Endothelial cell of umbilical vein (primary cell): ENCODE data around the gene USH2A. TPM values are rescaled to one million over a fixed set of nuclear protein-coding genes. Genes with fewer than 3 reads are reported as not detected.

Experiments
- BruUV-seq: library from RNA; stranded (reverse); fragments of 400-500 nt; replicated peaks from 2 replicates; lab custom pipeline; 2021; lab: Mats Ljungman, UMichigan
- CTCF ChIA-PET: fragments of 300-600, 350-600 bp; sonication (Branson Sonifier 250); formaldehyde crosslinking; loops from one replicate; lab custom pipeline; 2021; ENCODE audit warnings: antibody characterized with exemption, inconsistent platforms; lab: Charles Lee
- POLR2A ChIA-PET: fragments of 300-600, 350-600 bp; sonication (Branson Sonifier 250); formaldehyde crosslinking; loops from one replicate; lab custom pipeline; 2021; ENCODE audit warnings: antibody characterized with exemption, inconsistent platforms; lab: Charles Lee
- DNase-seq: peaks from one replicate; pipeline ENCODE4 v3.0.0-alpha.2; 2011; ENCODE audit warnings: low read depth, low spot score
- FAIRE-seq: peaks from 2 replicates; lab custom pipeline; 2011; peaks lifted over from hg19 to GRCh38; lab: Jason Lieb, UNC
- H2AFZ ChIP-seq: 2 replicates; pipeline ENCODE4 v1.6.0; 2012; ENCODE audit warnings: low read depth, low read length, control low read depth, inconsistent platforms
- H3K27ac ChIP-seq: 2 replicates; pipeline ENCODE4 v1.5.1; 2011; ENCODE audit warnings: low read depth, mild to moderate bottlenecking, control low read depth, low read length, moderate library complexity; ENCODE audit not compliant: insufficient read depth
- H3K27me3 ChIP-seq, 2 experiments: 2 replicates each; pipeline versions ENCODE4 v1.6.0 to v1.6.1; 2011; ENCODE audit warnings: low read length in 2 of 2, mixed read lengths in 1 of 2; ENCODE audit not compliant: control insufficient read depth in 2 of 2, insufficient read depth in 2 of 2
- H3K36me3 ChIP-seq, 2 experiments: 2 replicates in 1 of 2; 3 replicates in 1 of 2; pipeline ENCODE4 v1.5.1; 2011; ENCODE audit warnings: low read length in 2 of 2, mild to moderate bottlenecking in 1 of 2, moderate library complexity in 1 of 2; ENCODE audit not compliant: control insufficient read depth in 2 of 2, insufficient read depth in 2 of 2; ENCODE audit errors: extremely low read depth in 1 of 2
- H3K4me1 ChIP-seq: 3 replicates; pipeline ENCODE4 v1.5.1; 2011; ENCODE audit warnings: mild to moderate bottlenecking, low read length; ENCODE audit not compliant: control insufficient read depth, insufficient read depth; ENCODE audit errors: extremely low read depth
- H3K4me2 ChIP-seq: 2 replicates; pipeline ENCODE4 v1.6.1; 2011; ENCODE audit warnings: low read length, control low read depth, mixed read lengths; ENCODE audit not compliant: insufficient read depth
- H3K4me3 ChIP-seq, 3 experiments: fragments of 200-600 bp in 1 of 3; sonication (generic), shearing (Covaris generic) in 1 of 3; replicated peaks in 1 of 3; 2 replicates each; pipeline ENCODE4 v1.5.1; 2011 to 2016; ENCODE audit warnings: control low read depth in 3 of 3, low read length in 3 of 3, mild to moderate bottlenecking in 2 of 3, inconsistent platforms in 1 of 3, low read depth in 1 of 3, moderate library complexity in 1 of 3; ENCODE audit not compliant: insufficient read depth in 1 of 3
- H3K79me2 ChIP-seq: 2 replicates; pipeline ENCODE4 v1.6.0; 2012; ENCODE audit warnings: low read length, inconsistent platforms; ENCODE audit not compliant: control insufficient read depth, insufficient read depth
- H3K9ac ChIP-seq: replicated peaks from 2 replicates; pipeline ENCODE3; 2011; ENCODE audit warnings: low read length, control low read depth; ENCODE audit not compliant: insufficient read depth; ENCODE audit errors: extremely low read depth
- H3K9me1 ChIP-seq: replicated peaks from 3 replicates; pipeline ENCODE4 v1.6.0; 2011; ENCODE audit warnings: mild to moderate bottlenecking, low read length; ENCODE audit not compliant: control insufficient read depth, insufficient read depth; ENCODE audit errors: extremely low read depth
- H3K9me3 ChIP-seq: replicated peaks from 2 replicates; pipeline ENCODE4 v1.5.1; 2012; ENCODE audit warnings: low read length, inconsistent platforms; ENCODE audit not compliant: control insufficient read depth, insufficient read depth
- H4K20me1 ChIP-seq: replicated peaks from 2 replicates; pipeline ENCODE3; 2011; ENCODE audit warnings: mild to moderate bottlenecking, low read length; ENCODE audit not compliant: control insufficient read depth, insufficient read depth; ENCODE audit errors: extremely low read depth
- FOS ChIP-seq: IDR thresholded peaks from 2 replicates; pipeline ENCODE4 v1.6.1; 2011; ENCODE audit warnings: mild to moderate bottlenecking, low read length, moderate library complexity, borderline replicate concordance; ENCODE audit not compliant: insufficient read depth
- POLR2A ChIP-seq: IDR thresholded peaks from 2 replicates; pipeline ENCODE4 v1.6.1; 2012; ENCODE audit warnings: low read depth, mild to moderate bottlenecking, control low read depth, low read length
- dilution Hi-C: fragments of 300-500 bp; cut with MboI; formaldehyde crosslinking; loops from one replicate; pipeline ENCODE4 v1.15.0; 2019; ENCODE audit warnings: low sequenced_read_pairs; ENCODE audit not compliant: extremely low pct_ligation_motif_present
- intact Hi-C: fragments of 100-400 bp; cut with micrococcal nuclease; formaldehyde crosslinking; loops from one replicate; pipeline ENCODE4 v1.10.0; 2022
- polyA plus RNA-seq, 4 experiments: library from polyadenylated mRNA; depleted of rRNA in 3 of 4; stranded (reverse) in 3 of 4; unstranded in 1 of 4; fragments of >200 nt; gene quantifications; 2 replicates each; pipeline versions ENCODE4 v1.2.1 to v1.2.3, GENCODE V29; 2011 to 2012; ENCODE audit warnings: missing spikeins in 1 of 4
- total RNA-seq: library from RNA; stranded (reverse); gene quantifications from 2 replicates; pipeline ENCODE4 v1.2.3, GENCODE V29; 2021

The USH2A gene
- total and polyA plus RNA-seq, 2 donors (not counting 3 experiments of a cell fraction or from before 2014, with no cell fraction given), result not detected

DNA sequence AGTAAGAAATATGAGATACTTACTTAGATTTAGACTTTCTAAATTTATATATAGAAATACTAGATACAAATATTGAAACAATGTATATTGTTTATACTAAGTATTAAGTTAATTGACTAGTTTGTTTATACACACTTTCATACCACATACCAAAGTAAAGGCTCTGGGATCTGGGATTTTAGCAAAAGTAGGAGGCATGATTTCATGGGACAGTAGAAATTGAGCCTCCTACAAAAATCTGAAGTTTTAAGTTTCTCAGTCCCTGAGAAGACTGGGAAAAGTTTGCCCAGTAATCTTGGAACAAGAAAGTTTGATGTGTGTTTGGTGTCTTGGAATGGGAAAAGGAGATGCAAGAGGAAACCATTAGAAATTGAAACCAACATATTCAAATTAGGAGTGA, 825.3 kb downstream of the USH2A start:
- Histone ChIP-seq H3K4me1 (no peaks in the 10 kb centered on the region), H3K9ac (no peak overlapping the region), H3K36me3 (no peaks in the 10 kb centered on the region), H3K4me2 (no peak overlapping the region), H4K20me1 (no peaks in the 10 kb centered on the region), H3K27me3 (no peaks in the 10 kb centered on the region), H3K4me3 (no peak overlapping the region), H3K9me1 (no peaks in the 10 kb centered on the region), H3K27ac (no peak overlapping the region), H3K79me2 (no peaks in the 10 kb centered on the region), H2AFZ (no peak overlapping the region), H3K9me3 (no peaks in the 10 kb centered on the region)
- POLR2A ChIA-PET, result no interaction called here
- intact Hi-C loops, result no loop called here
- CTCF ChIA-PET, result no interaction called here
- FAIRE-seq, result no peak
- dilution Hi-C loops, result no loop called here
- TF ChIP-seq FOS, result no peak
- BruUV-seq, result no TSS peak
- DNase-seq, result no peak

DNA sequence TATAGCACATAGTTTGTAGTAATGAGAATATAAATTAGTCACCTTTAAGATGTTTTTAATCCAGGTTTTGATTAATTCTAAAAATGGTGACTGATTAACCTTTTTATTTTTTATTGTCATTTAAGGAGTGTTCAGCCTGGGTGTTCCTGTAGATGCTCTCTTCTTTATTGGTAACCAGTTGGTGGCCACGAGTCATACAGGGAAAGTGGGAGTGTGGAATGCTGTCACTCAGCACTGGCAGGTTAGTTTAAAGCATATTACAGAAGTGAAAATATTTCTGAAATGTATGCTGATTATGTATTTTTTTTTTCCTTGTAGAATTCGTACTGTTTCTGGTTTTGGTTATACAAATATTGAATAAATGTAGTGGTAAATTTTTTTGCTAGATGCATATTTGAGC, 828.0 kb downstream of the USH2A start:
- ChIA-PET POLR2A (no interaction called here), CTCF (interaction anchor here (0.9 kb wide), 1 partner anchor 9 kb away, joined by 5 read pairs; no protein-coding TSS in a partner anchor)
- Histone ChIP-seq H2AFZ (no peak overlapping the region), H3K4me1 (no peaks in the 10 kb centered on the region), H4K20me1 (no peaks in the 10 kb centered on the region), H3K27ac (no peak overlapping the region), H3K9me1 (no peaks in the 10 kb centered on the region), H3K4me2 (no peak overlapping the region), H3K9ac (no peak overlapping the region), H3K27me3 (no peaks in the 10 kb centered on the region), H3K4me3 (no peak overlapping the region), H3K36me3 (no peaks in the 10 kb centered on the region), H3K9me3 (no peaks in the 10 kb centered on the region), H3K79me2 (no peaks in the 10 kb centered on the region)
- dilution Hi-C loops (no loop called here), intact Hi-C loops (no loop called here)
- no TSS peak for BruUV-seq
- no peak for FAIRE-seq
- DNase-seq, result no peak
- no peak for TF ChIP-seq POLR2A
